Measurements from ENCODE around the gene ELOB. TPM values are rescaled to one million over a fixed set of nuclear protein-coding genes. Genes with fewer than 3 reads are reported as not detected.

Gene ELOB
- total and polyA plus RNA-seq, 2 of the 13 experiments (the other 11 are each of a cell fraction or from before 2014, with no cell fraction given) = 208 to 225 TPM

- TF ChIP-seq PATZ1 (CRISPR knock-in tag; IDR thresholded peaks at IDR 0.05) (no peak; the same call in 1 of the 2 replicates), ZSCAN20 (CRISPR knock-in tag; IDR thresholded peaks at IDR 0.05; ENCODE audit: borderline replicate concordance) (peak; percentile 64; the same call in 1 of the 2 replicates), ZNF674 (CRISPR knock-in tag; IDR thresholded peaks at IDR 0.05; ENCODE audit: low read depth) (no peak), PHF5A (CRISPR knock-in tag; IDR thresholded peaks at IDR 0.05; ENCODE audit: low read depth, unreplicated experiment) (no peak), ZNF367 (CRISPR knock-in tag; IDR thresholded peaks at IDR 0.05; ENCODE audit: borderline replicate concordance) (no peak), TMF1 (CRISPR knock-in tag; IDR thresholded peaks at IDR 0.05; ENCODE audit: low read depth) (no peak), IKZF5 (CRISPR knock-in tag; IDR thresholded peaks at IDR 0.05) (no peak; the same call in 1 of the 2 replicates), PRPF4 (IDR thresholded peaks at IDR 0.05; ENCODE audit: low read depth, low read length, poor library complexity, severe bottlenecking) (no peak), TGIF2 (CRISPR knock-in tag; IDR thresholded peaks at IDR 0.05) (no peak), MXD4 (CRISPR knock-in tag; IDR thresholded peaks at IDR 0.05) (peak; percentile 8; the same call in 1 of the 2 replicates), ZBED4 (CRISPR knock-in tag; IDR thresholded peaks at IDR 0.05; ENCODE audit: borderline replicate concordance) (peak; percentile 44; the same call in 1 of the 2 replicates), ZNF891 (CRISPR knock-in tag; IDR thresholded peaks at IDR 0.05) (no peak; the same call in 1 of the 2 replicates), IRX3 (CRISPR knock-in tag; IDR thresholded peaks at IDR 0.05; ENCODE audit: borderline replicate concordance, low read depth) (no peak), MBNL3 (CRISPR knock-in tag; conservative IDR thresholded peaks at IDR 0.05) (no peak), RARA (CRISPR knock-in tag; IDR thresholded peaks at IDR 0.05) (no peak; the same call in 1 of the 2 replicates), ZBTB1 (CRISPR knock-in tag; IDR thresholded peaks at IDR 0.05; ENCODE audit: borderline replicate concordance) (no peak), DRAP1 (CRISPR knock-in tag; IDR thresholded peaks at IDR 0.05) (no peak), ZNF572 (CRISPR knock-in tag; IDR thresholded peaks at IDR 0.05) (no peak), ZBTB10 (CRISPR knock-in tag; IDR thresholded peaks at IDR 0.05; ENCODE audit: borderline replicate concordance) (no peak)
These were observed at the start of gene ELOB (continued) for GRCh38 chr16:2777231-2777902.

Measured in HepG2 (cell line).